Stimulated activated naive CD4-positive, alpha-beta T cell treated with Interleukin-2 at 50 U/mL for 16 hours (primary cell): ENCODE measurements around the gene IQGAP3.
"Not testable (repeated sequence)": the region's sequence is repeated elsewhere in the genome, so short reads cannot be mapped to it uniquely, and the experiment has no call there.

Experiments
- DNase-seq: peaks from one replicate; lab custom pipeline; 2025; lab: John Stamatoyannopoulos, UW

Gene IQGAP3

GRCh38 chr1:156571919-156572662 is at the start of gene IQGAP3:
IQGAP3 (minus strand) TSS chr1:156572565; CDS start chr1:156572529, 36 bp downstream.
- DNase-seq = peak; percentile 70

GRCh38 chr1:156619582-156619955 is 47.2 kb upstream of the IQGAP3 start:
- DNase-seq = no peak

- DNase-seq = peak; percentile 9
Measured at GRCh38 chr1:156618853-156619581, 46.7 kb upstream of the IQGAP3 start, which contains the start of gene HAPLN2. HAPLN2 (plus strand) TSS chr1:156619415; CDS start chr1:156623491, 4,076 bp downstream.

GRCh38 chr1:156616463-156616862 is 44.1 kb upstream of the IQGAP3 start:
- no peak for DNase-seq

GRCh38 chr1:156615946-156616345 is 43.6 kb upstream of the IQGAP3 start:
- no peak for DNase-seq

- DNase-seq = no peak
Measured at GRCh38 chr1:156612666-156613065, 40.3 kb upstream of the IQGAP3 start.

GRCh38 chr1:156610072-156610471 is 37.7 kb upstream of the IQGAP3 start:
- DNase-seq = not testable (repeated sequence)

- peak; percentile 55 for DNase-seq
Measured at GRCh38 chr1:156608981-156609380, 36.6 kb upstream of the IQGAP3 start.

GRCh38 chr1:156608036-156608674 is 35.8 kb upstream of the IQGAP3 start:
- peak; percentile 44 for DNase-seq

- DNase-seq = not testable (repeated sequence)
Measured at GRCh38 chr1:156607344-156607743, 35.0 kb upstream of the IQGAP3 start.

- DNase-seq = no peak
Measured at GRCh38 chr1:156602557-156602993, 30.2 kb upstream of the IQGAP3 start.

- DNase-seq = no peak
Measured at GRCh38 chr1:156601892-156602291, 29.5 kb upstream of the IQGAP3 start.

GRCh38 chr1:156601122-156601830 is 28.9 kb upstream of the IQGAP3 start, which contains the start of gene GPATCH4:
GPATCH4 (minus strand) TSS chr1:156601479.
- DNase-seq = peak; percentile 76

- DNase-seq = no peak
Measured at GRCh38 chr1:156600733-156601121, 28.4 kb upstream of the IQGAP3 start.

- DNase-seq = no peak
Measured at GRCh38 chr1:156599811-156600210, 27.4 kb upstream of the IQGAP3 start.

GRCh38 chr1:156598731-156599432 is 26.5 kb upstream of the IQGAP3 start:
- no peak for DNase-seq

- DNase-seq = no peak
Measured at GRCh38 chr1:156598125-156598524, 25.8 kb upstream of the IQGAP3 start.

GRCh38 chr1:156596426-156596825 is 24.1 kb upstream of the IQGAP3 start:
- DNase-seq = no peak

GRCh38 chr1:156595016-156595415 is 22.7 kb upstream of the IQGAP3 start:
- DNase-seq = no peak

GRCh38 chr1:156594190-156594589 is 21.8 kb upstream of the IQGAP3 start:
- DNase-seq = no peak

- no peak for DNase-seq
Measured at GRCh38 chr1:156593661-156593989, 21.3 kb upstream of the IQGAP3 start.
